Measurements from ENCODE around the gene USP10.

DNA sequence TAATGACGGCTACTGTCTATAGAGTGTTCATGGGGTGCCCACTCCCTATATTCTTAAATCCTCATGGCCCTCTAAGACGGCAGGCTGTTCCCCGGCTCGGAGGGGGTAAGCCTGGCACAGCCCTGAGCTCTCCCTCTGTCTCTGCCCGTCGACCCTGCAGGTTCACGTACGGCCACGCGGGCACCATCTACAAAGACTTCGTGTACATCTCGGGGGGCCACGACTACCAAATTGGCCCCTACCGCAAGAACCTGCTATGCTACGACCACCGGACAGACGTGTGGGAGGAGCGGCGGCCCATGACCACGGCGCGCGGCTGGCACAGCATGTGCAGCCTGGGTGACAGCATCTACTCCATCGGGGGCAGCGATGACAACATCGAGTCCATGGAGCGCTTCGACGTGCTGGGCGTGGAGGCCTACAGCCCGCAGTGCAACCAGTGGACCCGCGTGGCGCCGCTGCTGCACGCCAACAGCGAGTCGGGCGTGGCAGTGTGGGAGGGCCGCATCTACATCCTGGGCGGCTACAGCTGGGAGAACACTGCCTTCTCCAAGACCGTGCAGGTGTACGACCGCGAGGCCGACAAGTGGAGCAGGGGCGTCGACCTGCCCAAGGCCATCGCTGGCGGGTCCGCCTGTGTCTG, 38.3 kb upstream of the USP10 start:
- TF ChIP-seq, protein P1, sequence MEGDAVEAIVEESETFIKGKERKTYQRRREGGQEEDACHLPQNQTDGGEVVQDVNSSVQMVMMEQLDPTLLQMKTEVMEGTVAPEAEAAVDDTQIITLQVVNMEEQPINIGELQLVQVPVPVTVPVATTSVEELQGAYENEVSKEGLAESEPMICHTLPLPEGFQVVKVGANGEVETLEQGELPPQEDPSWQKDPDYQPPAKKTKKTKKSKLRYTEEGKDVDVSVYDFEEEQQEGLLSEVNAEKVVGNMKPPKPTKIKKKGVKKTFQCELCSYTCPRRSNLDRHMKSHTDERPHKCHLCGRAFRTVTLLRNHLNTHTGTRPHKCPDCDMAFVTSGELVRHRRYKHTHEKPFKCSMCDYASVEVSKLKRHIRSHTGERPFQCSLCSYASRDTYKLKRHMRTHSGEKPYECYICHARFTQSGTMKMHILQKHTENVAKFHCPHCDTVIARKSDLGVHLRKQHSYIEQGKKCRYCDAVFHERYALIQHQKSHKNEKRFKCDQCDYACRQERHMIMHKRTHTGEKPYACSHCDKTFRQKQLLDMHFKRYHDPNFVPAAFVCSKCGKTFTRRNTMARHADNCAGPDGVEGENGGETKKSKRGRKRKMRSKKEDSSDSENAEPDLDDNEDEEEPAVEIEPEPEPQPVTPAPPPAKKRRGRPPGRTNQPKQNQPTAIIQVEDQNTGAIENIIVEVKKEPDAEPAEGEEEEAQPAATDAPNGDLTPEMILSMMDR (conservative IDR thresholded peaks at IDR 0.05) = no peak
- no peak for TF ChIP-seq ZFX (IDR thresholded peaks at IDR 0.05)

All from C4-2B (cell line).